ENCODE data around the gene THOC3.
"Not testable (repeated sequence)": the region's sequence is repeated elsewhere in the genome, so short reads cannot be mapped to it uniquely, and the experiment has no call there.

Gene THOC3

GRCh38 chr5:175967471-175968372 is at the start of gene THOC3:
Gene THOC3, minus strand, starts transcription at chr5:175968315. Its CDS starts 107 bp downstream, at chr5:175968208.
- not testable (repeated sequence) for H3K27ac ChIP-seq

GRCh38 chr5:176017324-176017723 is 49.2 kb upstream of the THOC3 start:
- not testable (repeated sequence) for H3K27ac ChIP-seq

GRCh38 chr5:176014360-176014759 is 46.2 kb upstream of the THOC3 start:
- H3K27ac ChIP-seq, result not testable (repeated sequence)

GRCh38 chr5:176011088-176011487 is 43.0 kb upstream of the THOC3 start:
- H3K27ac ChIP-seq, result not testable (repeated sequence)

GRCh38 chr5:176010202-176010601 is 42.1 kb upstream of the THOC3 start:
- not testable (repeated sequence) for H3K27ac ChIP-seq

GRCh38 chr5:176007220-176007619 is 39.1 kb upstream of the THOC3 start:
- H3K27ac ChIP-seq, result not testable (repeated sequence)

GRCh38 chr5:176006819-176007218 is 38.7 kb upstream of the THOC3 start:
- not testable (repeated sequence) for H3K27ac ChIP-seq

- not testable (repeated sequence) for H3K27ac ChIP-seq
Measured at GRCh38 chr5:175997979-175998378, 29.9 kb upstream of the THOC3 start.

GRCh38 chr5:175997495-175997894 is 29.4 kb upstream of the THOC3 start:
- not testable (repeated sequence) for H3K27ac ChIP-seq

- not testable (repeated sequence) for H3K27ac ChIP-seq
Measured at GRCh38 chr5:175996791-175997190, 28.7 kb upstream of the THOC3 start.

GRCh38 chr5:175995506-175995905 is 27.4 kb upstream of the THOC3 start:
- not testable (repeated sequence) for H3K27ac ChIP-seq

GRCh38 chr5:175979371-175979995 is 11.4 kb upstream of the THOC3 start:
- H3K27ac ChIP-seq, result not testable (repeated sequence)

- H3K27ac ChIP-seq, result not testable (repeated sequence)
Measured at GRCh38 chr5:175968381-175968780, 266 bp upstream of the THOC3 start.

GRCh38 chr5:175962329-175962728 is 5.8 kb downstream of the THOC3 start:
- H3K27ac ChIP-seq, result not testable (repeated sequence)

- not testable (repeated sequence) for H3K27ac ChIP-seq
Measured at GRCh38 chr5:175960228-175960627, 7.9 kb downstream of the THOC3 start.

- H3K27ac ChIP-seq, result not testable (repeated sequence)
Measured at GRCh38 chr5:175958515-175958914, 9.6 kb downstream of the THOC3 start.

GRCh38 chr5:175954107-175954506 is 14.0 kb downstream of the THOC3 start:
- not testable (repeated sequence) for H3K27ac ChIP-seq

- H3K27ac ChIP-seq, result not testable (repeated sequence)
Measured at GRCh38 chr5:175952810-175953209, 15.3 kb downstream of the THOC3 start.

- not testable (repeated sequence) for H3K27ac ChIP-seq
Measured at GRCh38 chr5:175951339-175951969, 16.7 kb downstream of the THOC3 start.

- not testable (repeated sequence) for H3K27ac ChIP-seq
Measured at GRCh38 chr5:175948329-175949108, 19.6 kb downstream of the THOC3 start.

- not testable (repeated sequence) for H3K27ac ChIP-seq
Measured at GRCh38 chr5:175943253-175943652, 24.9 kb downstream of the THOC3 start.

- not testable (repeated sequence) for H3K27ac ChIP-seq
Measured at GRCh38 chr5:175940632-175941031, 27.5 kb downstream of the THOC3 start.
